NB4 (cell line): ENCODE data around the gene MMP25.

Experiments
- MYC ChIP-seq: IDR thresholded peaks from 2 replicates; pipeline ENCODE4 v1.6.1; 2011; ENCODE audit warnings: low read depth, low read length
- POLR2A ChIP-seq: IDR thresholded peaks from 2 replicates; pipeline ENCODE4 v1.6.1; 2011; ENCODE audit warnings: mild to moderate bottlenecking; ENCODE audit not compliant: insufficient read length; ENCODE audit errors: extremely low read depth
- TF ChIP-seq, protein P1 (sequence below): IDR thresholded peaks from one replicate; pipeline ENCODE4 v1.5.1; 2012; ENCODE audit warnings: low read depth, low read length
- TF ChIP-seq, protein P2 (sequence below): IDR thresholded peaks from 2 replicates; pipeline ENCODE4 v1.6.1; 2011; ENCODE audit warnings: low read depth, low read length

GRCh38 chr16:3015865-3016521 lies 30.4 kb upstream of the MMP25 start:
- TF ChIP-seq, protein P1, sequence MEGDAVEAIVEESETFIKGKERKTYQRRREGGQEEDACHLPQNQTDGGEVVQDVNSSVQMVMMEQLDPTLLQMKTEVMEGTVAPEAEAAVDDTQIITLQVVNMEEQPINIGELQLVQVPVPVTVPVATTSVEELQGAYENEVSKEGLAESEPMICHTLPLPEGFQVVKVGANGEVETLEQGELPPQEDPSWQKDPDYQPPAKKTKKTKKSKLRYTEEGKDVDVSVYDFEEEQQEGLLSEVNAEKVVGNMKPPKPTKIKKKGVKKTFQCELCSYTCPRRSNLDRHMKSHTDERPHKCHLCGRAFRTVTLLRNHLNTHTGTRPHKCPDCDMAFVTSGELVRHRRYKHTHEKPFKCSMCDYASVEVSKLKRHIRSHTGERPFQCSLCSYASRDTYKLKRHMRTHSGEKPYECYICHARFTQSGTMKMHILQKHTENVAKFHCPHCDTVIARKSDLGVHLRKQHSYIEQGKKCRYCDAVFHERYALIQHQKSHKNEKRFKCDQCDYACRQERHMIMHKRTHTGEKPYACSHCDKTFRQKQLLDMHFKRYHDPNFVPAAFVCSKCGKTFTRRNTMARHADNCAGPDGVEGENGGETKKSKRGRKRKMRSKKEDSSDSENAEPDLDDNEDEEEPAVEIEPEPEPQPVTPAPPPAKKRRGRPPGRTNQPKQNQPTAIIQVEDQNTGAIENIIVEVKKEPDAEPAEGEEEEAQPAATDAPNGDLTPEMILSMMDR = no peak
- TF ChIP-seq POLR2A (no peak), MYC (no peak)
- TF ChIP-seq, protein P2, sequence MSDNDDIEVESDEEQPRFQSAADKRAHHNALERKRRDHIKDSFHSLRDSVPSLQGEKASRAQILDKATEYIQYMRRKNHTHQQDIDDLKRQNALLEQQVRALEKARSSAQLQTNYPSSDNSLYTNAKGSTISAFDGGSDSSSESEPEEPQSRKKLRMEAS = no peak
